SKM-1 (cell line): Measurements from ENCODE around the gene EMC8.
A peak's percentile ranks its signal among the peaks of the same experiment; 100 is the strongest.

ENCODE experiments used
- DNase-seq: peaks from one replicate; lab custom pipeline; 2025; ENCODE audit not compliant: unreplicated experiment; lab: John Stamatoyannopoulos, UW

The EMC8 gene

DNA sequence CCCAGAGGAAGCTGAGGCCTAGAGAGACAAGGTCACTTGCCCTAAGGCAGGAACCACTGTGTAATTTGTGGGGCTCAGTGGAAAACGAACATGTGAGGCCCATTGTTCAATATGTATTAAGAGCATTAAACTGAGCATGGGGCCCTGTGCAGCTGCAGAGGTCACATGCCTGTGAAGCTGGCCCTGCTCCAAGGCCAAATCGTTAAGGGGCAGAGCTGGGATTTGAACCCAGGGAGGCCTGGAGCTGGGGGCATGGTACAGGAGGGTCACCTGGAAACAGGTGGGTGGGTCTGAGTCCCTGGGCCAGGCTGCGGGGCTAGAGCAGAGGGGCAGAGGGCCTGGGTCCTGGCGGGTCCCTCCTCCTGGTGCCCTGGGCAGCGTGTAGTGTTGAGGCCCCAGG is 68.2 kb downstream of the EMC8 start:
- DNase-seq: no peak

- DNase-seq: peak; percentile 94
Measured at GRCh38 chr16:85730186-85730465, 69.2 kb downstream of the EMC8 start.

DNA sequence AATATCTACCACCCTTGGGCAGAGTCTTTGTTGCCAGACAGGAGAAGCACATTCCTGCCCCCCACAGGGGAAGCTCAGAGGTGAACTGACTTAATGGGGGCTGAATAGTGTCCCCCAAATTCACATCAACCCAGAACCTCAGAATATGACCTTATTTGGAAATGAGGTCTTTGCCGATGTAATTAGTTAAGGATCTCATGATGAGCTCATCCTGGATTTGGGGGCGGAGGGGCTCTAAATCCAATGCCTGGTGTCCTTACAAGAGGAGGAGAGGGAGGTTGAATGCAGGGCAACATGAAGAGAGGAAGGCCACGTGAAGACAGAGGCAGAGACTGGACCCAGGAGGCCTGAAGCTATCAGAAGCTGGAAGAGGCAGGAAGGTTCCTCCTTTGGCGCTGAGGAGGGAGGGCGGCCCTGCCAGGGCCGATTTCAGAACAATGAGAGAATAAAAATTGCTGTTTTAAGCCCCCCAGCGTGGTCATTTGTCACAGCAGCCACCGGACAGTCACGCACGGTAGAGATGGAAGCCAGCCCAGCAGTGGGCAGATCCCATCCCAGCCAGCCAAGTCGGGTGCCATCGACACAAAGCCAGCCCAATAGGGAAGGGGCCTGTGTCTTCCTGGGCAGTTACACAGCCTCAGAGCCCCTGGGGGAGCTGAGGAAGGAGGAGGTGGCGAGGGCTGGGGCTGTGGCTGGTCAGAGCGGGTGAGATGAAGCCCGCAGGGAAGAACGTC is 69.7 kb downstream of the EMC8 start:
- DNase-seq: no peak

DNA sequence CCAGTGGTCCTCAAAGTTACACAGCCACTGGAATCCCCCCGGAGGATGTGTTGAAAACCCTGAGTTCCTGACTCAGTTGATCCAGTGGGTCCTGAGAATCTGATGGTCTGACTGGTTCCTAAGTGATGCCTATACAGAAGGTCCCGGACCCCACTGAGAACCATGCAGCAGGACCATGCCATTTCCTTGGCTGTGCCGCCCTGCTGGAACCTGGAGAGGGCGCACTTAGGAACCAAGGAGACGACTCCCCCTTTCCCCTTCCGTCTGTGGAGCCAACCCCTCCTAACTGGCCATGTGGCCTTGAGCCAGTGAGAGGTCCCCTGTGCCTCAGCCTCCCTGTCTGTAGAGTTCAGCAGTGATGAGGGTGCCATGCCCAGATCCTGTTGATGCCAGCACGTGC is 70.5 kb downstream of the EMC8 start:
- DNase-seq: no peak
